Stimulated activated naive CD8-positive, alpha-beta T cell treated with anti-CD3 and anti-CD28 coated beads, Interleukin-15, amount 100 ng/mL, for 72 hours (primary cell): ENCODE data around the gene ACSF2.
"Not testable (repeated sequence)": the region's sequence is repeated elsewhere in the genome, so short reads cannot be mapped to it uniquely, and the experiment has no call there.

Experiments used
- ATAC-seq: fragments of 150-1000 bp; cut with Tn5 transposase; 2 replicates; pipeline ENCODE4 v1.10.0; 2021; ENCODE audit warnings: mild to moderate bottlenecking, moderate library complexity
- DNase-seq, 2 donors: peaks; one replicate each; pipeline ENCODE4 v3.0.0; 2021 to 2022
- H3K27ac Mint-ChIP-seq, 2 donors: one replicate each; pipeline ENCODE4 v1.8.0; 2022; ENCODE audit warnings: mild to moderate bottlenecking in 2 of 2, mixed read lengths in 2 of 2, moderate library complexity in 2 of 2
- H3K27me3 Mint-ChIP-seq: one replicate; pipeline ENCODE4 v1.8.0; 2022; ENCODE audit warnings: mixed read lengths
- H3K4me1 Mint-ChIP-seq: one replicate; pipeline ENCODE4 v1.8.0; 2022; ENCODE audit warnings: mild to moderate bottlenecking, mixed read lengths
- H3K4me3 Mint-ChIP-seq, 2 donors: one replicate each; pipeline ENCODE4 v1.8.0; 2022; ENCODE audit warnings: mild to moderate bottlenecking in 2 of 2, mixed read lengths in 2 of 2, moderate library complexity in 1 of 2
- H3K9me3 Mint-ChIP-seq, 2 donors: one replicate each; pipeline ENCODE4 v1.8.0; 2022; ENCODE audit warnings: mixed read lengths in 2 of 2

Gene ACSF2

GRCh38 chr17:50464736-50465135 lies 38.7 kb downstream of the ACSF2 start:
- peaks cover 12% of the 10 kb centered on the region for H3K4me1 Mint-ChIP-seq
- ATAC-seq, result no peak
- no peaks in the 10 kb centered on the region for H3K9me3 Mint-ChIP-seq
- no peak overlapping the region for H3K4me3 Mint-ChIP-seq
- H3K27ac Mint-ChIP-seq, result no peak overlapping the region
- peaks cover 40% of the 10 kb centered on the region for H3K27me3 Mint-ChIP-seq
- DNase-seq, result no peak

GRCh38 chr17:50465171-50465570 lies 39.2 kb downstream of the ACSF2 start:
- ATAC-seq (no peak), DNase-seq (no peak)
- H3K27ac Mint-ChIP-seq, result no peak overlapping the region
- H3K9me3 Mint-ChIP-seq, result no peaks in the 10 kb centered on the region
- H3K4me1 Mint-ChIP-seq, result peaks cover 14% of the 10 kb centered on the region
- H3K4me3 Mint-ChIP-seq, result no peak overlapping the region
- H3K27me3 Mint-ChIP-seq, result peaks cover 44% of the 10 kb centered on the region

- Mint-ChIP-seq H3K27me3 (peaks cover 49% of the 10 kb centered on the region), H3K27ac (peak overlapping the region in 1 of 2 donors; percentile 54), H3K9me3 (no peaks in the 10 kb centered on the region), H3K4me3 (no peak overlapping the region), H3K4me1 (peaks cover 14% of the 10 kb centered on the region)
- ATAC-seq (no peak), DNase-seq (no peak)
These were observed 39.6 kb downstream of the ACSF2 start for GRCh38 chr17:50465635-50466034.

GRCh38 chr17:50466371-50467113 lies 40.5 kb downstream of the ACSF2 start:
- ATAC-seq, result no peak

GRCh38 chr17:50467114-50467854 lies 41.3 kb downstream of the ACSF2 start:
- Mint-ChIP-seq H3K27ac (peak overlapping the region in 1 of 2 donors; percentile 12), H3K27me3 (peaks cover 55% of the 10 kb centered on the region), H3K9me3 (no peaks in the 10 kb centered on the region), H3K4me3 (no peak overlapping the region), H3K4me1 (peaks cover 20% of the 10 kb centered on the region)
- DNase-seq, result no peak
- no peak for ATAC-seq

More at GRCh38 chr17:50466371-50467113, 40.5 kb downstream of the ACSF2 start:
- H3K27ac Mint-ChIP-seq, result peak overlapping the region; percentile 12 to 42
- no peak for DNase-seq
- H3K4me3 Mint-ChIP-seq, result no peak overlapping the region
- H3K4me1 Mint-ChIP-seq, result peaks cover 16% of the 10 kb centered on the region
- H3K27me3 Mint-ChIP-seq, result peaks cover 55% of the 10 kb centered on the region
- no peaks in the 10 kb centered on the region for H3K9me3 Mint-ChIP-seq

- Mint-ChIP-seq H3K27ac (no peak overlapping the region), H3K4me3 (peak overlapping the region; percentile 36 to 62), H3K4me1 (peaks cover 20% of the 10 kb centered on the region), H3K27me3 (peaks cover 55% of the 10 kb centered on the region), H3K9me3 (no peaks in the 10 kb centered on the region)
- ATAC-seq, result no peak
- DNase-seq, result no peak
These were observed 41.9 kb downstream of the ACSF2 start for GRCh38 chr17:50467855-50468303.

GRCh38 chr17:50468304-50469207 lies 42.5 kb downstream of the ACSF2 start, which contains the start of gene CHAD:
TSS of gene CHAD (minus strand) at chr17:50468880. CDS start at chr17:50468813, 67 bp downstream.
- H3K27ac Mint-ChIP-seq, result peak within 1 kb of the TSS in 1 of 2 donors; percentile 48
- ATAC-seq (no peak), DNase-seq (no peak)
- peak within 1 kb of the TSS; percentile 49 to 62 for H3K4me3 Mint-ChIP-seq
- peaks cover 55% of the 10 kb centered on the region for H3K27me3 Mint-ChIP-seq
- H3K4me1 Mint-ChIP-seq, result peaks cover 20% of the 10 kb centered on the region
- H3K9me3 Mint-ChIP-seq, result no peaks in the 10 kb centered on the region

GRCh38 chr17:50469208-50469605 lies 43.2 kb downstream of the ACSF2 start:
- ATAC-seq, result no peak

GRCh38 chr17:50469671-50470305 lies 43.8 kb downstream of the ACSF2 start:
- no peak for ATAC-seq
- no peak for DNase-seq
- Mint-ChIP-seq H3K9me3 (no peaks in the 10 kb centered on the region), H3K27ac (no peak overlapping the region), H3K4me1 (peaks cover 20% of the 10 kb centered on the region), H3K4me3 (peak overlapping the region in 1 of 2 donors; percentile 49), H3K27me3 (peaks cover 55% of the 10 kb centered on the region)

More at GRCh38 chr17:50469208-50469605, 43.2 kb downstream of the ACSF2 start:
- no peak for DNase-seq
- peaks cover 20% of the 10 kb centered on the region for H3K4me1 Mint-ChIP-seq
- peak overlapping the region in 1 of 2 donors; percentile 48 for H3K27ac Mint-ChIP-seq
- H3K9me3 Mint-ChIP-seq, result no peaks in the 10 kb centered on the region
- peaks cover 55% of the 10 kb centered on the region for H3K27me3 Mint-ChIP-seq
- peak overlapping the region in 1 of 2 donors; percentile 49 for H3K4me3 Mint-ChIP-seq

GRCh38 chr17:50470426-50470825 lies 44.4 kb downstream of the ACSF2 start:
- Mint-ChIP-seq H3K27ac (no peak overlapping the region), H3K4me1 (peaks cover 20% of the 10 kb centered on the region), H3K9me3 (no peaks in the 10 kb centered on the region), H3K27me3 (peaks cover 51% of the 10 kb centered on the region), H3K4me3 (peak overlapping the region in 1 of 2 donors; percentile 36)
- no peak for DNase-seq
- ATAC-seq, result no peak

GRCh38 chr17:50471009-50471905 lies 45.2 kb downstream of the ACSF2 start:
- Mint-ChIP-seq H3K27me3 (peaks cover 46% of the 10 kb centered on the region), H3K4me1 (peaks cover 20% of the 10 kb centered on the region), H3K27ac (no peak overlapping the region), H3K9me3 (no peaks in the 10 kb centered on the region), H3K4me3 (no peak overlapping the region)
- ATAC-seq (peak; percentile 31), DNase-seq (no peak)

GRCh38 chr17:50472286-50472685 lies 46.3 kb downstream of the ACSF2 start:
- Mint-ChIP-seq H3K9me3 (no peaks in the 10 kb centered on the region), H3K4me3 (no peak overlapping the region), H3K4me1 (peaks cover 20% of the 10 kb centered on the region), H3K27ac (no peak overlapping the region), H3K27me3 (peaks cover 36% of the 10 kb centered on the region)
- ATAC-seq (no peak), DNase-seq (no peak)

GRCh38 chr17:50472761-50473161 lies 46.7 kb downstream of the ACSF2 start:
- not testable (repeated sequence) for H3K27ac Mint-ChIP-seq, DNase-seq
- peaks cover 21% of the 10 kb centered on the region for H3K4me1 Mint-ChIP-seq

GRCh38 chr17:50473901-50474300 lies 47.9 kb downstream of the ACSF2 start:
- H3K9me3 Mint-ChIP-seq, result no peaks in the 10 kb centered on the region
- H3K27me3 Mint-ChIP-seq, result peaks cover 22% of the 10 kb centered on the region
- no peak for ATAC-seq
- no peak overlapping the region for H3K4me3 Mint-ChIP-seq
- DNase-seq, result no peak
- H3K27ac Mint-ChIP-seq, result no peak overlapping the region
- peaks cover 23% of the 10 kb centered on the region for H3K4me1 Mint-ChIP-seq

More at GRCh38 chr17:50472761-50473161, 46.7 kb downstream of the ACSF2 start:
- H3K27me3 Mint-ChIP-seq, result peaks cover 31% of the 10 kb centered on the region
- not testable (repeated sequence) for ATAC-seq, H3K9me3 Mint-ChIP-seq, H3K4me3 Mint-ChIP-seq
